Measurements from ENCODE around the gene PCSK6.

The PCSK6 gene

GRCh38 chr15:101276501-101277037, 212.9 kb downstream of the PCSK6 start:
- WGBS, 2 donors (ENCODE audit: extremely low coverage in 2 of 2, insufficient read length in 2 of 2, insufficient replicate concordance in 1 of 2) = no CpG with 5 or more reads among the region's 14 CpGs

GRCh38 chr15:101275018-101275417, 214.5 kb downstream of the PCSK6 start:
- Histone ChIP-seq H2AFZ (ENCODE audit: low read length) (no peak overlapping the region), H3K27ac (replicated peaks; ENCODE audit: low read length) (no peak overlapping the region), H3K79me1 (ENCODE audit: low read depth, low read length) (peaks cover 5% of the 10 kb centered on the region), H3K9ac (ENCODE audit: low read depth, low read length, poor library complexity) (no peak overlapping the region), H2BK12ac (ENCODE audit: low read length) (no peak overlapping the region), H3K4me1 (ENCODE audit: control insufficient read depth in 2 of 2, insufficient read depth in 1 of 2, low read depth in 1 of 2, low read length in 2 of 2) (peaks cover 4% of the 10 kb centered on the region in 2 donors), H3K14ac (ENCODE audit: low read length) (no peak overlapping the region), H2BK120ac (ENCODE audit: low read depth, low read length) (no peak overlapping the region), H3K23ac (ENCODE audit: low read depth, low read length, poor library complexity) (no peak overlapping the region), H3K36me3 (replicated peaks in 1 of 2; ENCODE audit: control insufficient read depth in 2 of 2, insufficient read depth in 2 of 2, low read length in 2 of 2) (peaks cover 32 to 66% of the 10 kb centered on the region in 2 donors), H3K18ac (ENCODE audit: low read length) (no peak overlapping the region), H3K27me3 (ENCODE audit: control insufficient read depth in 3 of 3, insufficient read depth in 3 of 3, low read depth in 1 of 3, low read length in 3 of 3) (no peaks in the 10 kb centered on the region), H3K4me3 (ENCODE audit: low read length in 2 of 2) (no peak overlapping the region), H2AK5ac (ENCODE audit: low read depth, low read length) (no peak overlapping the region), H3K9me3 (replicated peaks in 1 of 2; ENCODE audit: control insufficient read depth in 2 of 2, insufficient read depth in 1 of 2, low read depth in 1 of 2, low read length in 2 of 2) (no peaks in the 10 kb centered on the region), H2BK5ac (ENCODE audit: low read length) (no peak overlapping the region), H2BK15ac (ENCODE audit: low read length) (no peak overlapping the region), H4K8ac (ENCODE audit: low read depth, low read length) (no peak overlapping the region), H3K4me2 (ENCODE audit: insufficient read depth, low read length, poor library complexity, severe bottlenecking) (no peak overlapping the region), H4K91ac (ENCODE audit: low read depth, low read length, poor library complexity) (no peak overlapping the region), H3K4ac (ENCODE audit: low read length) (no peak overlapping the region)
- WGBS, 2 donors (ENCODE audit: extremely low coverage in 2 of 2, insufficient read length in 2 of 2, insufficient replicate concordance in 1 of 2) = no CpG with 5 or more reads among the region's 5 CpGs
- no peak for DNase-seq (ENCODE audit: low spot score)

More at GRCh38 chr15:101276501-101277037, 212.9 kb downstream of the PCSK6 start:
- Histone ChIP-seq H2AK5ac (ENCODE audit: low read depth, low read length) (no peak overlapping the region), H2AFZ (ENCODE audit: low read length) (peak overlapping the region; percentile 93), H3K9ac (ENCODE audit: low read depth, low read length, poor library complexity) (peak overlapping the region; percentile 87), H3K4ac (ENCODE audit: low read length) (no peak overlapping the region), H3K27me3 (ENCODE audit: control insufficient read depth in 3 of 3, insufficient read depth in 3 of 3, low read depth in 1 of 3, low read length in 3 of 3) (no peaks in the 10 kb centered on the region), H4K91ac (ENCODE audit: low read depth, low read length, poor library complexity) (no peak overlapping the region), H2BK5ac (ENCODE audit: low read length) (peak overlapping the region; percentile 69), H3K79me1 (ENCODE audit: low read depth, low read length) (peaks cover 5% of the 10 kb centered on the region), H3K4me3 (ENCODE audit: low read length in 2 of 2) (peak overlapping the region; percentile 83 to 97), H2BK12ac (ENCODE audit: low read length) (no peak overlapping the region), H3K23ac (ENCODE audit: low read depth, low read length, poor library complexity) (peak overlapping the region; percentile 67), H3K18ac (ENCODE audit: low read length) (no peak overlapping the region), H3K4me2 (ENCODE audit: insufficient read depth, low read length, poor library complexity, severe bottlenecking) (peak overlapping the region; percentile 64), H2BK15ac (ENCODE audit: low read length) (no peak overlapping the region), H3K14ac (ENCODE audit: low read length) (no peak overlapping the region), H4K8ac (ENCODE audit: low read depth, low read length) (no peak overlapping the region), H3K36me3 (replicated peaks in 1 of 2; ENCODE audit: control insufficient read depth in 2 of 2, insufficient read depth in 2 of 2, low read length in 2 of 2) (peaks cover 34 to 64% of the 10 kb centered on the region in 2 donors), H3K4me1 (ENCODE audit: control insufficient read depth in 2 of 2, insufficient read depth in 1 of 2, low read depth in 1 of 2, low read length in 2 of 2) (peaks cover 4% of the 10 kb centered on the region in 2 donors), H2BK120ac (ENCODE audit: low read depth, low read length) (no peak overlapping the region), H3K27ac (replicated peaks; ENCODE audit: low read length) (peak overlapping the region; percentile 12), H3K9me3 (replicated peaks in 1 of 2; ENCODE audit: control insufficient read depth in 2 of 2, insufficient read depth in 1 of 2, low read depth in 1 of 2, low read length in 2 of 2) (no peaks in the 10 kb centered on the region)
- no peak for DNase-seq (ENCODE audit: low spot score)

GRCh38 chr15:101273534-101273933, 216.0 kb downstream of the PCSK6 start:
- Histone ChIP-seq H2BK12ac (ENCODE audit: low read length) (no peak overlapping the region), H3K14ac (ENCODE audit: low read length) (no peak overlapping the region), H3K27ac (replicated peaks; ENCODE audit: low read length) (no peak overlapping the region), H2BK5ac (ENCODE audit: low read length) (no peak overlapping the region), H3K36me3 (replicated peaks in 1 of 2; ENCODE audit: control insufficient read depth in 2 of 2, insufficient read depth in 2 of 2, low read length in 2 of 2) (peaks cover 32 to 74% of the 10 kb centered on the region in 2 donors), H2AFZ (ENCODE audit: low read length) (no peak overlapping the region), H2AK5ac (ENCODE audit: low read depth, low read length) (no peak overlapping the region), H4K8ac (ENCODE audit: low read depth, low read length) (no peak overlapping the region), H3K4me3 (ENCODE audit: low read length in 2 of 2) (no peak overlapping the region), H3K4me1 (ENCODE audit: control insufficient read depth in 2 of 2, insufficient read depth in 1 of 2, low read depth in 1 of 2, low read length in 2 of 2) (peaks cover 4% of the 10 kb centered on the region in 2 donors), H3K18ac (ENCODE audit: low read length) (no peak overlapping the region), H3K4me2 (ENCODE audit: insufficient read depth, low read length, poor library complexity, severe bottlenecking) (no peak overlapping the region), H3K27me3 (ENCODE audit: control insufficient read depth in 3 of 3, insufficient read depth in 3 of 3, low read depth in 1 of 3, low read length in 3 of 3) (no peaks in the 10 kb centered on the region), H3K23ac (ENCODE audit: low read depth, low read length, poor library complexity) (no peak overlapping the region), H2BK120ac (ENCODE audit: low read depth, low read length) (no peak overlapping the region), H3K79me1 (ENCODE audit: low read depth, low read length) (peaks cover 5% of the 10 kb centered on the region), H2BK15ac (ENCODE audit: low read length) (no peak overlapping the region), H3K4ac (ENCODE audit: low read length) (no peak overlapping the region), H4K91ac (ENCODE audit: low read depth, low read length, poor library complexity) (no peak overlapping the region), H3K9me3 (replicated peaks in 1 of 2; ENCODE audit: control insufficient read depth in 2 of 2, insufficient read depth in 1 of 2, low read depth in 1 of 2, low read length in 2 of 2) (no peaks in the 10 kb centered on the region), H3K9ac (ENCODE audit: low read depth, low read length, poor library complexity) (no peak overlapping the region)
- WGBS, 2 donors (ENCODE audit: extremely low coverage in 2 of 2, insufficient read length in 2 of 2, insufficient replicate concordance in 1 of 2) = no CpG with 5 or more reads among the region's 5 CpGs
- no peak for DNase-seq (ENCODE audit: low spot score)

- Histone ChIP-seq H3K27ac (replicated peaks; ENCODE audit: low read length) (no peak overlapping the region), H4K91ac (ENCODE audit: low read depth, low read length, poor library complexity) (no peak overlapping the region), H2BK120ac (ENCODE audit: low read depth, low read length) (no peak overlapping the region), H3K36me3 (replicated peaks in 1 of 2; ENCODE audit: control insufficient read depth in 2 of 2, insufficient read depth in 2 of 2, low read length in 2 of 2) (peaks cover 32 to 79% of the 10 kb centered on the region in 2 donors), H2BK12ac (ENCODE audit: low read length) (no peak overlapping the region), H4K8ac (ENCODE audit: low read depth, low read length) (no peak overlapping the region), H3K79me1 (ENCODE audit: low read depth, low read length) (peaks cover 5% of the 10 kb centered on the region), H3K9ac (ENCODE audit: low read depth, low read length, poor library complexity) (no peak overlapping the region), H2BK15ac (ENCODE audit: low read length) (no peak overlapping the region), H3K27me3 (ENCODE audit: control insufficient read depth in 3 of 3, insufficient read depth in 3 of 3, low read depth in 1 of 3, low read length in 3 of 3) (no peaks in the 10 kb centered on the region), H2AFZ (ENCODE audit: low read length) (no peak overlapping the region), H2BK5ac (ENCODE audit: low read length) (no peak overlapping the region), H3K4me1 (ENCODE audit: control insufficient read depth in 2 of 2, insufficient read depth in 1 of 2, low read depth in 1 of 2, low read length in 2 of 2) (peaks cover 2 to 4% of the 10 kb centered on the region in 2 donors), H2AK5ac (ENCODE audit: low read depth, low read length) (no peak overlapping the region), H3K18ac (ENCODE audit: low read length) (no peak overlapping the region), H3K9me3 (replicated peaks in 1 of 2; ENCODE audit: control insufficient read depth in 2 of 2, insufficient read depth in 1 of 2, low read depth in 1 of 2, low read length in 2 of 2) (no peaks in the 10 kb centered on the region), H3K4me2 (ENCODE audit: insufficient read depth, low read length, poor library complexity, severe bottlenecking) (no peak overlapping the region), H3K4me3 (ENCODE audit: low read length in 2 of 2) (no peak overlapping the region), H3K4ac (ENCODE audit: low read length) (no peak overlapping the region), H3K23ac (ENCODE audit: low read depth, low read length, poor library complexity) (no peak overlapping the region), H3K14ac (ENCODE audit: low read length) (no peak overlapping the region)
- no peak for DNase-seq (ENCODE audit: low spot score)
- no CpG with 5 or more reads among the region's 9 CpGs for WGBS, 2 donors (ENCODE audit: extremely low coverage in 2 of 2, insufficient read length in 2 of 2, insufficient replicate concordance in 1 of 2)
These were observed 216.9 kb downstream of the PCSK6 start for GRCh38 chr15:101272584-101272983.
